ENCODE results near the gene PTCD3.

PTCD3 gene

GRCh38 chr2:86150502-86150901, 44.5 kb downstream of the PTCD3 start:
- no peak for DNase-seq

GRCh38 chr2:86157009-86157556, 51.0 kb downstream of the PTCD3 start:
- no peak for DNase-seq

GRCh38 chr2:86158286-86158685, 52.3 kb downstream of the PTCD3 start:
- no peak for DNase-seq

GRCh38 chr2:86160156-86160952, 54.3 kb downstream of the PTCD3 start:
- no peak for DNase-seq

- DNase-seq, result no peak
Measured at GRCh38 chr2:86170449-86170848, 64.4 kb downstream of the PTCD3 start.

GRCh38 chr2:86171295-86171694, 65.3 kb downstream of the PTCD3 start:
- no peak for DNase-seq

GRCh38 chr2:86172610-86173009, 66.6 kb downstream of the PTCD3 start:
- DNase-seq, result no peak

- no peak for DNase-seq
Measured at GRCh38 chr2:86174445-86174844, 68.4 kb downstream of the PTCD3 start.

- DNase-seq, result no peak
Measured at GRCh38 chr2:86175828-86176227, 69.8 kb downstream of the PTCD3 start.

GRCh38 chr2:86176597-86176996, 70.6 kb downstream of the PTCD3 start:
- no peak for DNase-seq

GRCh38 chr2:86185517-86186212, 79.6 kb downstream of the PTCD3 start:
- no peak for DNase-seq

GRCh38 chr2:86186431-86186830, 80.4 kb downstream of the PTCD3 start:
- DNase-seq, result no peak

GRCh38 chr2:86189782-86190416, 83.9 kb downstream of the PTCD3 start:
- DNase-seq, result no peak

Data from fibroblast of upper back skin (primary cell).